Panc1 (cell line): ENCODE data around the gene CHST9. TPM values are rescaled to one million over a fixed set of nuclear protein-coding genes. Genes with fewer than 3 reads are reported as not detected.

Experiments used
- ATAC-seq: fragments of 200-7000 bp; cut with Tn5 transposase; 2 replicates; pipeline ENCODE4 v1.9.1; 2020; ENCODE audit warnings: mild to moderate bottlenecking, moderate library complexity
- BruUV-seq: library from RNA; stranded (reverse); fragments of 400-500 nt; replicated peaks from 2 replicates; lab custom pipeline; 2021; lab: Mats Ljungman, UMichigan
- CTCF ChIA-PET: fragments of 300-600 bp; sonication (Branson Sonifier 250); formaldehyde crosslinking; loops from one replicate; lab custom pipeline; 2022; ENCODE audit warnings: antibody characterized with exemption; lab: Charles Lee
- POLR2A ChIA-PET: fragments of 300-600 bp; sonication (Branson Sonifier 250); formaldehyde crosslinking; loops from one replicate; lab custom pipeline; 2022; ENCODE audit warnings: antibody characterized with exemption; lab: Charles Lee
- DNase-seq: peaks from one replicate; pipeline ENCODE4 v3.0.0-alpha.2; 2010; ENCODE audit warnings: low read depth, low spot score
- H3K27ac ChIP-seq: 2 replicates; pipeline ENCODE4 v1.5.1; 2011; ENCODE audit warnings: mild to moderate bottlenecking, low read length, inconsistent platforms
- H3K27me3 ChIP-seq: fragments of 200-500 bp; sonication (Bioruptor generic); 2 replicates; pipeline ENCODE4 v1.6.0; 2014; ENCODE audit warnings: low read length, inconsistent platforms; ENCODE audit not compliant: control insufficient read depth, insufficient read depth
- H3K36me3 ChIP-seq: fragments of 200-500 bp; sonication (Bioruptor generic); 2 replicates; pipeline ENCODE4 v1.5.1; 2014; ENCODE audit warnings: inconsistent platforms, mild to moderate bottlenecking, low read length, moderate library complexity; ENCODE audit not compliant: control insufficient read depth, insufficient read depth
- H3K4me1 ChIP-seq: 2 replicates; pipeline ENCODE4 v1.5.1; 2011; ENCODE audit warnings: inconsistent platforms, mild to moderate bottlenecking, low read length, moderate library complexity; ENCODE audit not compliant: control insufficient read depth, insufficient read depth
- H3K4me3 ChIP-seq, 2 experiments: 2 replicates each; pipeline ENCODE4 v1.5.1; 2011 to 2012; ENCODE audit warnings: low read depth in 2 of 2, low read length in 2 of 2, mild to moderate bottlenecking in 2 of 2, inconsistent platforms in 1 of 2, moderate library complexity in 1 of 2
- H3K9me3 ChIP-seq: fragments of 200-500 bp; sonication (Bioruptor generic); 2 replicates; pipeline ENCODE4 v1.5.1; 2014; ENCODE audit warnings: low read depth, mild to moderate bottlenecking, inconsistent platforms, low read length, moderate library complexity; ENCODE audit not compliant: control insufficient read depth, insufficient read depth
- POLR2AphosphoS5 ChIP-seq: IDR thresholded peaks from 2 replicates; pipeline ENCODE4 v1.6.1; 2012; ENCODE audit warnings: mild to moderate bottlenecking, low read depth, low read length, moderate library complexity
- REST ChIP-seq, 2 experiments: IDR thresholded peaks; 2 replicates each; pipeline ENCODE4 v1.6.1; 2011 to 2012; ENCODE audit warnings: low read depth in 2 of 2, control low read depth in 1 of 2, low read length in 1 of 2, mild to moderate bottlenecking in 1 of 2, moderate library complexity in 1 of 2; ENCODE audit not compliant: insufficient read depth in 1 of 2
- SIN3A ChIP-seq: IDR thresholded peaks from 2 replicates; pipeline ENCODE4 v1.6.1; 2012; ENCODE audit warnings: low read depth, mild to moderate bottlenecking, low read length, moderate library complexity, borderline replicate concordance; ENCODE audit not compliant: insufficient read depth
- TCF7L2 ChIP-seq: IDR thresholded peaks from 2 replicates; pipeline ENCODE4 v1.6.1; 2011; ENCODE audit warnings: mild to moderate bottlenecking, low read depth, low read length, inconsistent platforms
- in situ Hi-C: cut with HindIII; loops from 2 replicates; pipeline ENCODE4 v1.10.0; 2016; ENCODE audit warnings: low sequenced_read_pairs, low pct_unique_long_range_greater_than_20kb
- intact Hi-C: fragments of 100-400 bp; cut with micrococcal nuclease; formaldehyde crosslinking; loops from one replicate; pipeline ENCODE4 v1.10.0; 2022; ENCODE audit not compliant: unreplicated experiment
- total RNA-seq: library from RNA; stranded (reverse); gene quantifications from one replicate; pipeline ENCODE4 v1.2.1, GENCODE V29; 2021; ENCODE audit not compliant: unreplicated experiment
- TF ChIP-seq, protein P1 (sequence below): fragments of 450-650 bp; IDR thresholded peaks from 2 replicates; pipeline ENCODE4 v1.5.1; 2017; ENCODE audit warnings: mild to moderate bottlenecking

The CHST9 gene
- total RNA-seq, 1 experiment from 2014 or later: 0.05 TPM

- no TSS peak for BruUV-seq
- Histone ChIP-seq H3K36me3 (no peaks in the 10 kb centered on the region), H3K27me3 (no peaks in the 10 kb centered on the region), H3K4me1 (no peaks in the 10 kb centered on the region), H3K9me3 (no peaks in the 10 kb centered on the region), H3K27ac (no peak overlapping the region), H3K4me3 (no peak overlapping the region)
- no peak for DNase-seq
- ChIA-PET POLR2A (no interaction called here), CTCF (no interaction called here)
- in situ Hi-C loops: no loop called here
- TF ChIP-seq POLR2AphosphoS5 (no peak), TCF7L2 (no peak), SIN3A (no peak), REST (IDR thresholded peaks at IDR 0.05; ENCODE audit: insufficient read depth in 1 of 2, low read depth in 2 of 2, low read length in 1 of 2) (no peak)
- TF ChIP-seq, protein P1, sequence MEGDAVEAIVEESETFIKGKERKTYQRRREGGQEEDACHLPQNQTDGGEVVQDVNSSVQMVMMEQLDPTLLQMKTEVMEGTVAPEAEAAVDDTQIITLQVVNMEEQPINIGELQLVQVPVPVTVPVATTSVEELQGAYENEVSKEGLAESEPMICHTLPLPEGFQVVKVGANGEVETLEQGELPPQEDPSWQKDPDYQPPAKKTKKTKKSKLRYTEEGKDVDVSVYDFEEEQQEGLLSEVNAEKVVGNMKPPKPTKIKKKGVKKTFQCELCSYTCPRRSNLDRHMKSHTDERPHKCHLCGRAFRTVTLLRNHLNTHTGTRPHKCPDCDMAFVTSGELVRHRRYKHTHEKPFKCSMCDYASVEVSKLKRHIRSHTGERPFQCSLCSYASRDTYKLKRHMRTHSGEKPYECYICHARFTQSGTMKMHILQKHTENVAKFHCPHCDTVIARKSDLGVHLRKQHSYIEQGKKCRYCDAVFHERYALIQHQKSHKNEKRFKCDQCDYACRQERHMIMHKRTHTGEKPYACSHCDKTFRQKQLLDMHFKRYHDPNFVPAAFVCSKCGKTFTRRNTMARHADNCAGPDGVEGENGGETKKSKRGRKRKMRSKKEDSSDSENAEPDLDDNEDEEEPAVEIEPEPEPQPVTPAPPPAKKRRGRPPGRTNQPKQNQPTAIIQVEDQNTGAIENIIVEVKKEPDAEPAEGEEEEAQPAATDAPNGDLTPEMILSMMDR: no peak
- no peak for ATAC-seq
- intact Hi-C loops: no loop called here
Measured at GRCh38 chr18:27061488-27062095, 123.5 kb downstream of the CHST9 start.

- ChIA-PET POLR2A (no interaction called here), CTCF (no interaction called here)
- Histone ChIP-seq H3K27ac (no peak overlapping the region), H3K27me3 (no peaks in the 10 kb centered on the region), H3K4me1 (no peaks in the 10 kb centered on the region), H3K36me3 (no peaks in the 10 kb centered on the region), H3K4me3 (no peak overlapping the region), H3K9me3 (no peaks in the 10 kb centered on the region)
- ATAC-seq (no peak), DNase-seq (no peak)
- TF ChIP-seq REST (IDR thresholded peaks at IDR 0.05; ENCODE audit: insufficient read depth in 1 of 2, low read depth in 2 of 2, low read length in 1 of 2): no peak
- no peak for TF ChIP-seq TCF7L2
- TF ChIP-seq, protein P1: no peak
- TF ChIP-seq SIN3A: no peak
- no peak for TF ChIP-seq POLR2AphosphoS5
- no TSS peak for BruUV-seq
- intact Hi-C loops: no loop called here
- in situ Hi-C loops: no loop called here
Measured at GRCh38 chr18:27057519-27058234, 127.4 kb downstream of the CHST9 start.
